CD4-positive, alpha-beta memory T cell (primary cell): ENCODE measurements around the gene CD37. TPM values are rescaled to one million over a fixed set of nuclear protein-coding genes. Genes with fewer than 3 reads are reported as not detected.
"Not testable (repeated sequence)": the region's sequence is repeated elsewhere in the genome, so short reads cannot be mapped to it uniquely, and the experiment has no call there.

Experiments
- CTCF ChIA-PET: fragments of 350-600 bp; sonication (Branson Sonifier 250); formaldehyde crosslinking; loops from one replicate; lab custom pipeline; 2021; ENCODE audit warnings: inconsistent platforms; ENCODE audit not compliant: partially characterized antibody; lab: Charles Lee
- POLR2A ChIA-PET: fragments of 350-600 bp; sonication (Branson Sonifier 250); formaldehyde crosslinking; loops from one replicate; lab custom pipeline; 2021; ENCODE audit not compliant: partially characterized antibody; lab: Charles Lee
- DNase-seq, 5 donors: peaks; one replicate each; pipeline versions ENCODE4 v3.0.0 to v3.0.0-alpha.2; 2020 to 2022; ENCODE audit warnings: mixed read lengths in 1 of 5
- H3K27ac ChIP-seq: one replicate; pipeline ENCODE4 v1.7.0; 2013; ENCODE audit warnings: low read depth, low read length
- H3K27me3 ChIP-seq: 2 replicates; pipeline ENCODE4 v1.7.0; 2013; ENCODE audit warnings: mild to moderate bottlenecking, low read length, moderate library complexity; ENCODE audit not compliant: insufficient read depth
- H3K36me3 ChIP-seq: 2 replicates; pipeline ENCODE4 v1.7.0; 2013; ENCODE audit warnings: mild to moderate bottlenecking, low read length, moderate library complexity; ENCODE audit not compliant: insufficient read depth
- H3K4me1 ChIP-seq: 2 replicates; pipeline ENCODE4 v1.7.0; 2013; ENCODE audit warnings: mild to moderate bottlenecking, low read length, moderate library complexity; ENCODE audit not compliant: insufficient read depth
- H3K4me3 ChIP-seq, 2 donors: one replicate each; pipeline ENCODE4 v1.7.0; 2013; ENCODE audit warnings: low read length in 2 of 2, mild to moderate bottlenecking in 1 of 2
- H3K9me3 ChIP-seq, 2 donors: one replicate each; pipeline ENCODE4 v1.7.0; 2013; ENCODE audit warnings: low read length in 2 of 2, control low read depth in 1 of 2; ENCODE audit not compliant: control insufficient read depth in 1 of 2
- H3K27ac Mint-ChIP-seq, 7 donors: one replicate each; pipeline ENCODE4 v1.8.0; 2020 to 2021; ENCODE audit warnings: mixed read lengths in 7 of 7, mild to moderate bottlenecking in 6 of 7, inconsistent platforms in 3 of 7, moderate library complexity in 3 of 7
- H3K27me3 Mint-ChIP-seq, 2 donors: one replicate each; pipeline ENCODE4 v1.8.0; 2020 to 2021; ENCODE audit warnings: mixed read lengths in 2 of 2
- H3K36me3 Mint-ChIP-seq, 2 donors: one replicate each; pipeline ENCODE4 v1.8.0; 2020 to 2021; ENCODE audit warnings: mixed read lengths in 2 of 2, inconsistent platforms in 1 of 2, mild to moderate bottlenecking in 1 of 2
- H3K4me1 Mint-ChIP-seq, 4 donors: one replicate each; pipeline ENCODE4 v1.8.0; 2020 to 2021; ENCODE audit warnings: mixed read lengths in 4 of 4, mild to moderate bottlenecking in 1 of 4
- H3K4me3 Mint-ChIP-seq, 8 donors: one replicate each; pipeline ENCODE4 v1.8.0; 2020 to 2021; ENCODE audit warnings: mixed read lengths in 8 of 8, mild to moderate bottlenecking in 7 of 8, moderate library complexity in 6 of 8, inconsistent platforms in 3 of 8
- H3K9me3 Mint-ChIP-seq, 8 donors: one replicate each; pipeline ENCODE4 v1.8.0; 2020 to 2021; ENCODE audit warnings: mixed read lengths in 8 of 8, mild to moderate bottlenecking in 5 of 8, inconsistent platforms in 3 of 8, moderate library complexity in 1 of 8
- intact Hi-C: fragments of 100-400 bp; cut with micrococcal nuclease; formaldehyde crosslinking; loops from one replicate; pipeline ENCODE4 v1.15.1; 2023
- polyA plus RNA-seq, 2 donors: library from polyadenylated mRNA; unstranded; fragments of 300-500 nt; fragmentation: Illumina TruSeq; gene quantifications; one replicate each; pipeline ENCODE4 v1.2.3, GENCODE V29; 2021
- total RNA-seq, 2 experiments: library from RNA; stranded (reverse); gene quantifications; one replicate each; pipeline ENCODE4 v1.2.3, GENCODE V29; 2021

CD37 gene
- total and polyA plus RNA-seq, 4 experiments from 2014 or later = 109 to 347 (median 261) TPM

DNA sequence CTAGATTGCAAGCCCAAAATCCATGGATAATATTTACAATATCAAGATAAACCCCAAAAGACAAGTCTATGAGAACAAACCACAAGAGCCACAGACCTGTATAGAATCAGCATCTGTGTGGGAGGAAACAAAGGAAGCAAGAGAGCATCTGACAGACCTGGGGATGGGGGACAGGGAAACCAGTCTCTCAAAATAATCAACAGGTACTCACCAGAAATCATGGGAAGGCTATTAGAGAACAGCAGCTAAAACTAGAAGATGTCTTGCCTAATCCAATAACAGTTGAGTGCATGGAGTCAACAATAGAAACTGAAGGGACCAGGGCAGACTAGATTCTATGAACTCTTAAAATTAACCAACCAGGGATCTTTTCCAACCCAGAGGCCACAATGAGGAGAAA, 18.9 kb upstream of the CD37 start:
- Histone ChIP-seq H3K27ac (no peak overlapping the region), H3K4me1 (no peaks in the 10 kb centered on the region), H3K4me3 (no peak overlapping the region), H3K9me3 (peaks cover 0 to 8% of the 10 kb centered on the region in 2 donors), H3K36me3 (no peaks in the 10 kb centered on the region), H3K27me3 (no peaks in the 10 kb centered on the region)
- H3K9me3 Mint-ChIP-seq = peaks cover 0 to 20% (median 11%) of the 10 kb centered on the region in 8 donors
- intact Hi-C loops = no loop called here
- CTCF ChIA-PET = interaction anchor here (0.7 to 1.4 kb wide), 2 partner anchors 14 to 15 kb away, joined by 3 to 4 read pairs; no protein-coding TSS in a partner anchor
- H3K4me1 Mint-ChIP-seq = peaks cover 4 to 9% (median 6%) of the 10 kb centered on the region in 4 donors
- no peak overlapping the region for H3K4me3 Mint-ChIP-seq
- no peak for DNase-seq
- H3K27me3 Mint-ChIP-seq = no peaks in the 10 kb centered on the region
- no peak overlapping the region for H3K27ac Mint-ChIP-seq
- POLR2A ChIA-PET = interaction anchor here (0.6 kb wide), 1 partner anchor 162 kb away, joined by 3 read pairs; no protein-coding TSS in a partner anchor
- H3K36me3 Mint-ChIP-seq = peaks cover 25 to 45% of the 10 kb centered on the region in 2 donors

- no peaks in the 10 kb centered on the region for H3K27me3 Mint-ChIP-seq
- no peak overlapping the region for H3K4me3 Mint-ChIP-seq
- no peak overlapping the region for H3K27ac ChIP-seq
- no peak for DNase-seq
- ChIA-PET POLR2A (interaction anchor here (1.1 kb wide), 1 partner anchor 17 kb away, joined by 3 read pairs; the partner anchor contains the start of gene CD37), CTCF (interaction anchor here (0.7 to 1.5 kb wide), 3 partner anchors 10 to 17 kb away, joined by 3 to 7 read pairs (median 3); no protein-coding TSS in a partner anchor)
- intact Hi-C loops = no loop called here
- H3K4me1 ChIP-seq = no peaks in the 10 kb centered on the region
- H3K4me1 Mint-ChIP-seq = peaks cover 4 to 9% (median 6%) of the 10 kb centered on the region in 4 donors
- no peak overlapping the region for H3K4me3 ChIP-seq
- H3K27ac Mint-ChIP-seq = no peak overlapping the region
- H3K36me3 Mint-ChIP-seq = peaks cover 29 to 43% of the 10 kb centered on the region in 2 donors
- peaks cover 0 to 20% (median 11%) of the 10 kb centered on the region in 8 donors for H3K9me3 Mint-ChIP-seq
- H3K27me3 ChIP-seq = no peaks in the 10 kb centered on the region
- H3K9me3 ChIP-seq = peaks cover 0 to 8% of the 10 kb centered on the region in 2 donors
- no peaks in the 10 kb centered on the region for H3K36me3 ChIP-seq
These were observed 16.9 kb upstream of the CD37 start for GRCh38 chr19:49318296-49318695.

DNA sequence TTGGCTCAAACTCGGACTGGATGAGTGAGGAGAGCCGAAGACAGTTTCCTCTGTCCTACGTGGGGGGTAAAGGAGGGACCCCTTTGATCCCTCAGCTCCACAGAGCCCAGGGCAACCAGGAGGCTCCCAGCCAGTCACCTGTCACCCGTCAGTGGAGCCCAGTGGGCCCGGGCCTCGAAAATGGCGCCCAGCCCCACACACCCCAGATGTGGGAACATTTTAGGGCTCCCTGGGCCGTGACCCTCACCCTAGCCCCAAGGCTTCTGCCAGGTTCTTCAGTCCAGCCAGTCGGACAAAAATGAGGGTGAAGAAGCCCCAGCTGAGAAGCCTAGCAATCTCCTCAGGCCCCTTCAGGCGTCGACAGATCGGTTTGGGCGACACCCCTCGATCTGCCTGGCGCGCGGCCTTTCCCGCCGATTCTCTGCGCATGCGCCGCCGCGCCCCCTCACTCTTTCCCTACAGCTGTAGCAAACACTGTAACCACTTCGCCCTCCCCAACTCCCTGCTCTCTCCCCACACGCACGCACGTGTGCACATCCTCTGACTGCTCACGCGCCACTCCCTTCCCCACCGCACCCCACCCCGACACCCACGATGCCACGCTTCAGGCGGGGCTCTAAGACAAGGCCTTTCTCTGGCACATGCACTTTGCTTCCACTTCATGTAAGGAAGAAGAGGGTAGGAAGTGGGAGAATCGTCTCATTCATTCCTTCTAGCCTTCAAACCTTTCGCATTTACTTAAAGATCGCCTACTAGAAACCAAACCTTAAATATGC, 10.2 kb upstream of the CD37 start, which contains the start of gene SLC6A16:
TSS of gene SLC6A16 (minus strand) at position 391 of the 776 bp plus-strand sequence. CDS start 13,844 bp downstream, outside the sequence.
- Histone ChIP-seq H3K27ac (no peak within 1 kb of the TSS), H3K36me3 (no peaks in the 10 kb centered on the region), H3K27me3 (no peaks in the 10 kb centered on the region), H3K9me3 (no peaks in the 10 kb centered on the region), H3K4me1 (peaks cover 4% of the 10 kb centered on the region), H3K4me3 (no peak within 1 kb of the TSS)
- Mint-ChIP-seq H3K4me1 (peaks cover 16 to 24% (median 18%) of the 10 kb centered on the region in 4 donors), H3K27ac (no peak within 1 kb of the TSS), H3K27me3 (no peaks in the 10 kb centered on the region), H3K9me3 (no peaks in the 10 kb centered on the region), H3K4me3 (no peak within 1 kb of the TSS), H3K36me3 (peaks cover 22 to 30% of the 10 kb centered on the region in 2 donors)
- ChIA-PET POLR2A (no interaction called here), CTCF (interaction anchor here (2.0 to 4.3 kb wide), 2 partner anchors 8 to 24 kb away, joined by 6 to 21 read pairs; no protein-coding TSS in a partner anchor)
- no peak for DNase-seq
- intact Hi-C loops = no loop called here

DNA sequence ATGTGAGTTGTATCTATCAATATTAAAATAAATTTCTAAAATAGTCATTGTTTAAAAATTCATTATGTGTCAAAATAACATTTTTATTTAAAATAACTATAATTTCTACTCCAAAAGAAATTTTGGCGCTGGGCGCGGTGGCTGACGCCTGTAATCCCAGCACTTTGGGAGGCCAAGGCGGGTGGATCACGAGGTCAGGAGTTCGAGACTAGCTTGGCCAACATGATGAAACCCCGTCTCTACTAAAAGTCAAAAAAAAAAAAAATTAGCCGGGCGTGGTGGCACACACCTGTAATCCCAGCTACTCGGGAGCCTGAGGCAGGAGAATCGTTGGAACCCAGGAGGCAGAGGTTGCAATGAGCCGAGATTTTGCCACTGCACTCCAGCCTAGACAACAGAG, 9.4 kb upstream of the CD37 start:
- H3K27me3 Mint-ChIP-seq, H3K27ac Mint-ChIP-seq, H3K4me3 Mint-ChIP-seq, H3K9me3 Mint-ChIP-seq, H3K4me1 ChIP-seq, H3K27ac ChIP-seq, H3K36me3 ChIP-seq, POLR2A ChIA-PET, H3K9me3 ChIP-seq, intact Hi-C loops, DNase-seq, H3K27me3 ChIP-seq, H3K4me3 ChIP-seq: not testable (repeated sequence)
- Mint-ChIP-seq H3K4me1 (peaks cover 20 to 30% (median 23%) of the 10 kb centered on the region in 4 donors), H3K36me3 (peaks cover 24 to 31% of the 10 kb centered on the region in 2 donors)
- CTCF ChIA-PET = interaction anchor here (2.0 to 4.3 kb wide), 2 partner anchors 7 to 24 kb away, joined by 6 to 21 read pairs; no protein-coding TSS in a partner anchor

DNA sequence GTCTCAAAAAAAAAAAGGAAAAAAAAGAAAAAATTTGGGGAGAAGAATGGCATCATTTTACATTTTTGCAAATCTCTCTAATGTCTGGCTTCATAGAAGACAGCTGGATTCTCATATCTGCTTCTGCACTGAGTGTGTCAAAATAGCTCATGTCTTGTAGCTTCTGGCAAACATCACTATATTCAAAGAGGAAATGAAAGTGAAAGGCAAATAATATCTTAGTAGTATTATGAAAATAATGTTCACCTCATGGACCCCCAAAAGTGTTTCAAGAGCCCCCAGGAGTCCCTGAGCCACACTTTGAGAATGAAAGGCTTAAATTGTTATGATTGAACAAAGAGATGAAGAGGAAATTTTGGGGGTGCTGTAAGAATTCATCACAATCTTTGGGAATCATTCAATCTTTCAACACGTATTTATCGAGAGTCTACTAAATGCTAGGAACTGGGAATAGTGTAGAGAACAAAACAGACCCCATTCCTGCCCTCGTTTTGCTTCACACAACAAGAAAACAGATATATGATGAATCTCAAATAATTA, 9.0 kb upstream of the CD37 start:
- H3K27me3 Mint-ChIP-seq = no peaks in the 10 kb centered on the region
- H3K27ac Mint-ChIP-seq = peak overlapping the region in 1 of 7 donors; percentile 25
- POLR2A ChIA-PET = no interaction called here
- no peak overlapping the region for H3K4me3 Mint-ChIP-seq
- H3K36me3 Mint-ChIP-seq = peaks cover 25 to 31% of the 10 kb centered on the region in 2 donors
- Histone ChIP-seq H3K9me3 (no peaks in the 10 kb centered on the region), H3K4me1 (peaks cover 14% of the 10 kb centered on the region), H3K27ac (no peak overlapping the region), H3K27me3 (no peaks in the 10 kb centered on the region), H3K4me3 (no peak overlapping the region), H3K36me3 (no peaks in the 10 kb centered on the region)
- intact Hi-C loops = no loop called here
- H3K9me3 Mint-ChIP-seq = no peaks in the 10 kb centered on the region
- peaks cover 20 to 33% (median 25%) of the 10 kb centered on the region in 4 donors for H3K4me1 Mint-ChIP-seq
- CTCF ChIA-PET = interaction anchor here (4.3 kb wide), 1 partner anchor 25 kb away, joined by 21 read pairs; no protein-coding TSS in a partner anchor
- DNase-seq = no peak

DNA sequence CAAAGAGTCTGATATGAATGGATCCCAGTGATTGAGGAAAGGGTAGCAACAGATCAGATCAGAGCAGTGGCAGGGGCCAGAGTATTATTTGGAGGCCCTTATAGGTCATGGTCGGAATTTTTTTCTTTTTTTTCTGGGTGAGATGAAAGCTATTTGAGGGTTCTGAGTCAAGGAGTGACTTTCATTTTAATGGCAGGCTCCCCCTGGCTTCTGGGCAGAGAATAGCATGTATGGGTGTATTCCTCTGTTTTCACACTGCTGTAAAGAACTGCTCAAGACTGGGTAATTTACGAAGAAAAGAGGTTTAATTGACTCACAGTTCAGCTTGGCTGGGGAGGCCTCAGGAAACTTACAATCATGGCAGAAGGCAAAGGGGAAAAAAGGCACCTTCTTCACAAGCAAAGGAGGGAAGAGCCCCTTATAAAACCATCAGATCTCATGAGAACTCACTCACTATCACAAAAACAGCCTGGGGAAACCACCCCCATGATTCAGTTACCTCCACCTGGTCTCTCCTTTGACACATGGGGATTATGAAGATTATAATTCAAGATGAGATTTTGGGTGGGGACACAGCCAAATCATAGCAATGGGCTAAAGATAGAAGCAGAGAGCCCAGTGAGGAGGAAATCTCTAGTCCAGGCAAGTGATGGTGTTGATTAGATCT, 7.2 kb upstream of the CD37 start:
- intact Hi-C loops = loop anchor here (1.0 to 2.0 kb wide), 2 partner anchors 61 to 102 kb away; no protein-coding TSS in a partner anchor
- CTCF ChIA-PET = interaction anchor here (0.6 to 4.3 kb wide), 18 partner anchors 9 to 142 kb away, joined by 3 to 21 read pairs (median 4); no protein-coding TSS in a partner anchor
- Mint-ChIP-seq H3K27me3 (no peaks in the 10 kb centered on the region), H3K9me3 (no peaks in the 10 kb centered on the region), H3K36me3 (peaks cover 27 to 28% of the 10 kb centered on the region in 2 donors), H3K27ac (peak overlapping the region in 6 of 7 donors; percentile 13 to 74 (median 22)), H3K4me1 (peaks cover 30 to 50% (median 40%) of the 10 kb centered on the region in 4 donors), H3K4me3 (peak overlapping the region in 1 of 8 donors; percentile 34)
- Histone ChIP-seq H3K27me3 (no peaks in the 10 kb centered on the region), H3K27ac (no peak overlapping the region), H3K9me3 (no peaks in the 10 kb centered on the region), H3K4me3 (no peak overlapping the region), H3K36me3 (no peaks in the 10 kb centered on the region), H3K4me1 (peaks cover 32% of the 10 kb centered on the region)
- peak; percentile 37 to 52 (median 43) for DNase-seq
- POLR2A ChIA-PET = interaction anchor here (2.0 kb wide), 1 partner anchor 9 kb away, joined by 4 read pairs; no protein-coding TSS in a partner anchor
